ENCODE data around the gene OSBPL2.

Gene OSBPL2

DNA sequence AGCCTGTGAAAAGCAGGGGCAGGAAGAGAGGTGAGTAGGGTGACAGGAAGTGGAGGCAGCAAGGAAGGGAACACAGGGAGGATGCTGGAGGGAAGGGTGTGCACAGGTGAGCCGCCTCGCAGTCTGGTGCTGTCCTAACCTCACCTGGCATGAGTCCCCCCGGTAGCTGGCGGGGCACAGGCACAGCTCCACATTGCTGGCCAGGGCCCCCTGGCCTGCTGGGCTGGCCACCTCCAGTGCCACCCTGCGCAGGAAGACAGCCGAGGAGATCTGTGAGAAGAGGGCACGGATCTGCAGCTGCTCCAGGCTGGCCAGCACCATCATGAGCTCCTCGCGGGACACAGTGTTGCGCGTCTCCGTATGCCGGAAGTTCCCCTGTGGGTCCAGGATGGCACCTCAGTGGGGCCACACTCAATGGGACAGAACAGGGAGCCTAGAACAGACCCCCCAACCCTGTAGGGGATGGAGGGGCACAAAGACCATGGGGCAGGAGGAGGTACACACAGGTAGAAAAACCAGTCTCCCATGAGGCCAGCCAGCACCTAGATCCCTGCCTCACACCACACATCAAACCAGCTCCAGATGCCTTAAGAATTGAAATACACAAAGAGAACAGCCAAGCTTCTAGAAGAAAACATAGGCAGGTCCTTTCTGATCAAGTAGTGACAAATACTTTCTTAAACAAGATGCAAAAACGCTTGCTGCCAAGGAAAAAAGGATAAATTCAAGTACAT, 87.0 kb downstream of the OSBPL2 start:
- no peak for DNase-seq
- H3K4me1 ChIP-seq (ENCODE audit: insufficient read depth, low read length) = no peaks in the 10 kb centered on the region
- H3K27ac ChIP-seq (ENCODE audit: low read length) = no peak overlapping the region
- H3K9ac ChIP-seq (ENCODE audit: low read depth, low read length) = no peak overlapping the region
- H3K27me3 ChIP-seq (ENCODE audit: insufficient read depth, low read length, poor library complexity) = no peaks in the 10 kb centered on the region
- no peaks in the 10 kb centered on the region for H3K79me2 ChIP-seq (ENCODE audit: insufficient read depth, low read length)
- no peak overlapping the region for H3K4me2 ChIP-seq (ENCODE audit: insufficient read depth, low read length)
- peaks cover 6% of the 10 kb centered on the region; the same call in 1 of the 2 replicates for H4K20me1 ChIP-seq (ENCODE audit: insufficient read depth, low read length)
- no peak overlapping the region for H3K4me3 ChIP-seq (ENCODE audit: low read depth in 1 of 2, low read length in 2 of 2)
- H2AFZ ChIP-seq (ENCODE audit: low read depth, low read length) = no peak overlapping the region
- ATAC-seq (ENCODE audit: insufficient read depth, low read depth) = no peak
- H3K36me3 ChIP-seq (ENCODE audit: insufficient read depth, low read length) = no peaks in the 10 kb centered on the region
- TF ChIP-seq, protein P1, sequence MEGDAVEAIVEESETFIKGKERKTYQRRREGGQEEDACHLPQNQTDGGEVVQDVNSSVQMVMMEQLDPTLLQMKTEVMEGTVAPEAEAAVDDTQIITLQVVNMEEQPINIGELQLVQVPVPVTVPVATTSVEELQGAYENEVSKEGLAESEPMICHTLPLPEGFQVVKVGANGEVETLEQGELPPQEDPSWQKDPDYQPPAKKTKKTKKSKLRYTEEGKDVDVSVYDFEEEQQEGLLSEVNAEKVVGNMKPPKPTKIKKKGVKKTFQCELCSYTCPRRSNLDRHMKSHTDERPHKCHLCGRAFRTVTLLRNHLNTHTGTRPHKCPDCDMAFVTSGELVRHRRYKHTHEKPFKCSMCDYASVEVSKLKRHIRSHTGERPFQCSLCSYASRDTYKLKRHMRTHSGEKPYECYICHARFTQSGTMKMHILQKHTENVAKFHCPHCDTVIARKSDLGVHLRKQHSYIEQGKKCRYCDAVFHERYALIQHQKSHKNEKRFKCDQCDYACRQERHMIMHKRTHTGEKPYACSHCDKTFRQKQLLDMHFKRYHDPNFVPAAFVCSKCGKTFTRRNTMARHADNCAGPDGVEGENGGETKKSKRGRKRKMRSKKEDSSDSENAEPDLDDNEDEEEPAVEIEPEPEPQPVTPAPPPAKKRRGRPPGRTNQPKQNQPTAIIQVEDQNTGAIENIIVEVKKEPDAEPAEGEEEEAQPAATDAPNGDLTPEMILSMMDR (IDR thresholded peaks at IDR 0.05; ENCODE audit: borderline replicate concordance, extremely low read depth, low read length, poor library complexity, severe bottlenecking) = no peak
- no peak for TF ChIP-seq EZH2 (IDR thresholded peaks at IDR 0.05; ENCODE audit: borderline replicate concordance, low read depth, low read length, severe bottlenecking)
- no peaks in the 10 kb centered on the region for H3K9me3 ChIP-seq (ENCODE audit: insufficient read depth, low read length, severe bottlenecking)

DNA sequence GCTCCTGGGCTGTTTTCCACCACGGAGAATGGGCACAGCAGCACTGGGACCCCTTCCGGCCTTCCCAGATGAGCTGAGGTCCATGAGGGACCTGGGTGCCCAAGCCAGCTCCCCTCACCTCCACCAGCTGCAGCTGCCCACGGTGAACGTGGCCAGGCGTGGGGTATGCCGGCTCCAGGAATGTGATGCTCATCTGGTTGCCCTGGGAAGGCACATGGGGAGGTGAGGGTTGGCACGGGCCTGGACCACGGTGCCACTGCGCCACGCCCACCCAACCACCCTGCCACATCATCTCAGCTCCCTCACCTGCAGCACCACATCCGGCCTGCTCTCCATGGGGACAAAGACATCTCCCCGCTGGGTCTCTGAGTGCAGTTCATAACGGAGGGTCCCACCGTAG, 88.2 kb downstream of the OSBPL2 start:
- Histone ChIP-seq H3K27me3 (ENCODE audit: insufficient read depth, low read length, poor library complexity) (no peaks in the 10 kb centered on the region), H2AFZ (ENCODE audit: low read depth, low read length) (no peak overlapping the region), H3K4me2 (ENCODE audit: insufficient read depth, low read length) (no peak overlapping the region), H3K9me3 (ENCODE audit: insufficient read depth, low read length, severe bottlenecking) (no peaks in the 10 kb centered on the region), H4K20me1 (ENCODE audit: insufficient read depth, low read length) (peaks cover 3% of the 10 kb centered on the region; the same call in 1 of the 2 replicates), H3K9ac (ENCODE audit: low read depth, low read length) (no peak overlapping the region), H3K79me2 (ENCODE audit: insufficient read depth, low read length) (no peaks in the 10 kb centered on the region), H3K27ac (ENCODE audit: low read length) (no peak overlapping the region), H3K4me3 (ENCODE audit: low read depth in 1 of 2, low read length in 2 of 2) (no peak overlapping the region), H3K36me3 (ENCODE audit: insufficient read depth, low read length) (no peaks in the 10 kb centered on the region), H3K4me1 (ENCODE audit: insufficient read depth, low read length) (no peaks in the 10 kb centered on the region)
- DNase-seq (no peak), ATAC-seq (ENCODE audit: insufficient read depth, low read depth) (0 out of 3 replicates have a peak, but pooled peaks have one; percentile 10)
- TF ChIP-seq EZH2 (IDR thresholded peaks at IDR 0.05; ENCODE audit: borderline replicate concordance, low read depth, low read length, severe bottlenecking) = no peak
- TF ChIP-seq, protein P1 (IDR thresholded peaks at IDR 0.05; ENCODE audit: borderline replicate concordance, extremely low read depth, low read length, poor library complexity, severe bottlenecking) = no peak

DNA sequence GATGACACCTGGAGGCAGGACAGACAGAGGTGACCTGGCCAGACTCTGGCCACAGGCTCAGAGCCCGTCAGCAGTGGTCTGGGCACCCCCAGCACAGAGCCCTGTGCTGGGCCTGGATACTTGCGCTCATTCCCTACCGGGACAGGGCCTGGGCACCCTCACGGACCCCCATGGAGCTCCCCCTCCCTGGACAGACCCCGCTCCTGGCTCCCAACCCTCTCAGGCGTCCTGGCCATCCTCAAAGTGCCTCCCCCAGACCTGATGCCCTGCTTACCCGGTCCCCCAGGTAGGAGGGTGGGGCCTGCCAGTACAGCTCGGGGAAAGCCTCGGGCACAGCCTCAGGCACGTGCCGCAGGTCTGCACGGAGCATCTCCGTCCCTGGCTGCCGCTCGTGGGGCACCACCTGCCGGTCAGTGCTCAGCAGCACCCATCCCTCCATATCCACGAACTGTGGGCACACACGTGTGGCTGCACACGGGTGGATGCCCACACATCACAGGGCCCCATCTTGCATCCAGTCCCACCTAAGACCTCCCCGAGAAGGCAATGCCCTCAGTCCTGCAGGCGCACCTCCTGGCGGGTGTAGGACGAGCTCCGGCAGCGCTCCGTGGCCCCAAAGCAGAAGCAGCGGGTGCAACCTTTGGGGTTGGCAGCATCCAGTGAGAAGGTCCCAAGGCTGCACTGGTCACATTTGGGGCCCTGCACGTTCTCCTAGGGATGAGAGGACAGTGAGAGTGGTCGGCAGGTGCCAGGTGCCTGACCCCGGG, 88.8 kb downstream of the OSBPL2 start:
- H3K27me3 ChIP-seq (ENCODE audit: insufficient read depth, low read length, poor library complexity) = no peaks in the 10 kb centered on the region
- H3K36me3 ChIP-seq (ENCODE audit: insufficient read depth, low read length) = no peaks in the 10 kb centered on the region
- no peak for ATAC-seq (ENCODE audit: insufficient read depth, low read depth)
- H4K20me1 ChIP-seq (ENCODE audit: insufficient read depth, low read length) = peaks cover 3% of the 10 kb centered on the region; the same call in 1 of the 2 replicates
- no peaks in the 10 kb centered on the region for H3K4me1 ChIP-seq (ENCODE audit: insufficient read depth, low read length)
- no peak overlapping the region for H3K4me3 ChIP-seq (ENCODE audit: low read depth in 1 of 2, low read length in 2 of 2)
- no peak overlapping the region for H3K27ac ChIP-seq (ENCODE audit: low read length)
- H3K79me2 ChIP-seq (ENCODE audit: insufficient read depth, low read length) = no peaks in the 10 kb centered on the region
- no peak for TF ChIP-seq EZH2 (IDR thresholded peaks at IDR 0.05; ENCODE audit: borderline replicate concordance, low read depth, low read length, severe bottlenecking)
- TF ChIP-seq, protein P1 (IDR thresholded peaks at IDR 0.05; ENCODE audit: borderline replicate concordance, extremely low read depth, low read length, poor library complexity, severe bottlenecking) = no peak
- H3K4me2 ChIP-seq (ENCODE audit: insufficient read depth, low read length) = no peak overlapping the region
- DNase-seq = no peak
- no peak overlapping the region for H2AFZ ChIP-seq (ENCODE audit: low read depth, low read length)
- H3K9me3 ChIP-seq (ENCODE audit: insufficient read depth, low read length, severe bottlenecking) = no peaks in the 10 kb centered on the region
- H3K9ac ChIP-seq (ENCODE audit: low read depth, low read length) = no peak overlapping the region

All from DND-41 (cell line).